Activated CD8-positive, alpha-beta memory T cell treated with anti-CD3 and anti-CD28 coated beads, Interleukin-2, amount 10 ng/mL, durations not matched to agents 7 days and 5 days (primary cell): ENCODE results near the gene PPP1R15B. TPM values are rescaled to one million over a fixed set of nuclear protein-coding genes. Genes with fewer than 3 reads are reported as not detected.

Experiments used
- ATAC-seq: fragments of 150-1000 bp; cut with Tn5 transposase; one replicate; pipeline ENCODE4 v1.10.0; 2021; ENCODE audit warnings: moderate library complexity
- CTCF ChIA-PET: fragments of 350-600 bp; sonication (Branson Sonifier 250); formaldehyde crosslinking; loops from one replicate; lab custom pipeline; 2021; ENCODE audit warnings: antibody characterized with exemption; lab: Charles Lee
- DNase-seq: peaks from one replicate; pipeline ENCODE4 v3.0.0-alpha.2; 2020
- H3K27ac Mint-ChIP-seq: one replicate; pipeline ENCODE4 v1.8.0; 2021; ENCODE audit warnings: mild to moderate bottlenecking, mixed read lengths
- H3K27me3 Mint-ChIP-seq: one replicate; pipeline ENCODE4 v1.8.0; 2021; ENCODE audit warnings: mixed read lengths
- H3K36me3 Mint-ChIP-seq: one replicate; pipeline ENCODE4 v1.8.0; 2021; ENCODE audit warnings: mild to moderate bottlenecking, mixed read lengths
- H3K4me1 Mint-ChIP-seq: one replicate; pipeline ENCODE4 v1.8.0; 2021; ENCODE audit warnings: mixed read lengths
- H3K4me3 Mint-ChIP-seq: one replicate; pipeline ENCODE4 v1.8.0; 2021; ENCODE audit warnings: mild to moderate bottlenecking, moderate library complexity, mixed read lengths
- H3K9me3 Mint-ChIP-seq: one replicate; pipeline ENCODE4 v1.8.0; 2022; ENCODE audit warnings: low read depth, mixed read lengths
- total RNA-seq, 2 experiments: library from RNA; stranded (reverse); gene quantifications; one replicate each; pipeline ENCODE4 v1.2.3, GENCODE V29; 2021

Gene PPP1R15B
- total RNA-seq, 2 experiments from 2014 or later = 75.5 to 81.7 TPM

GRCh38 chr1:204449678-204450280, 38.2 kb upstream of the PPP1R15B start:
- no peak for ATAC-seq
- Mint-ChIP-seq H3K4me1 (peaks cover 42% of the 10 kb centered on the region), H3K4me3 (no peak overlapping the region), H3K36me3 (peaks cover 9% of the 10 kb centered on the region), H3K27ac (no peak overlapping the region), H3K27me3 (no peaks in the 10 kb centered on the region), H3K9me3 (no peaks in the 10 kb centered on the region)
- CTCF ChIA-PET = interaction anchor here (0.9 to 27.6 kb wide), 8 partner anchors 8 to 358 kb away, joined by 3 to 918 read pairs (median 6); partner anchors contain the start of gene PIK3C2B
- no peak for DNase-seq

- Mint-ChIP-seq H3K27ac (no peak overlapping the region), H3K4me3 (no peak overlapping the region), H3K4me1 (peaks cover 43% of the 10 kb centered on the region), H3K36me3 (peaks cover 7% of the 10 kb centered on the region), H3K9me3 (no peaks in the 10 kb centered on the region), H3K27me3 (no peaks in the 10 kb centered on the region)
- no peak for DNase-seq
- CTCF ChIA-PET = interaction anchor here (0.7 to 27.6 kb wide), 9 partner anchors 8 to 358 kb away, joined by 3 to 918 read pairs (median 4); partner anchors contain the start of gene PIK3C2B
- ATAC-seq = no peak
Measured at GRCh38 chr1:204448991-204449677, 37.5 kb upstream of the PPP1R15B start.

- Mint-ChIP-seq H3K4me1 (peaks cover 47% of the 10 kb centered on the region), H3K27ac (no peak overlapping the region), H3K36me3 (peaks cover 8% of the 10 kb centered on the region), H3K27me3 (no peaks in the 10 kb centered on the region), H3K9me3 (no peaks in the 10 kb centered on the region), H3K4me3 (no peak overlapping the region)
- CTCF ChIA-PET = interaction anchor here (0.7 to 27.6 kb wide), 7 partner anchors 15 to 359 kb away, joined by 3 to 918 read pairs (median 7); partner anchors contain the start of gene PIK3C2B
- no peak for ATAC-seq
- no peak for DNase-seq
Measured at GRCh38 chr1:204448344-204448964, 36.8 kb upstream of the PPP1R15B start.

DNA sequence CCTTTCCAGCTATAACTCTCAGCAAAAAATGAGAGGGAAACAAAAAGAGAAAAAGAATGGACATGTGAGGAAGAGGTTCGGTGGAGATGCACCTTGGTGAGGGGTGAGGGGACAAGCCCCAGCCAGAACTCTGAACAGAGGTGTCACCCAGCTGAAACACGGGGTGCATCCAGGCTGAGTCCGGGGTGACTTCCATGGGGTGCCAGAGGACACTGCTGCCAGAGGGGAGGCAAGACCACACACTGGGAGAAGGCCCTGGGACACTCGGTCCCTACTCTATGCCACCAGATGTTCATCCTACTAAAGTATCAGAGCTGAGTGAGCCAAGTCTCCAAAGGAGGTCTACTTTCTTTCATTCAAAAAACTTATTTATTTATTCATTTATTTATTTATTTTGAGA, 36.1 kb upstream of the PPP1R15B start:
- Mint-ChIP-seq H3K27ac (no peak overlapping the region), H3K9me3 (no peaks in the 10 kb centered on the region), H3K36me3 (peaks cover 5% of the 10 kb centered on the region), H3K4me1 (peaks cover 40% of the 10 kb centered on the region), H3K4me3 (no peak overlapping the region), H3K27me3 (no peaks in the 10 kb centered on the region)
- DNase-seq (no peak), ATAC-seq (no peak)
- CTCF ChIA-PET = interaction anchor here (0.9 to 27.6 kb wide), 9 partner anchors 15 to 359 kb away, joined by 3 to 918 read pairs (median 8); partner anchors contain the start of gene PIK3C2B

DNA sequence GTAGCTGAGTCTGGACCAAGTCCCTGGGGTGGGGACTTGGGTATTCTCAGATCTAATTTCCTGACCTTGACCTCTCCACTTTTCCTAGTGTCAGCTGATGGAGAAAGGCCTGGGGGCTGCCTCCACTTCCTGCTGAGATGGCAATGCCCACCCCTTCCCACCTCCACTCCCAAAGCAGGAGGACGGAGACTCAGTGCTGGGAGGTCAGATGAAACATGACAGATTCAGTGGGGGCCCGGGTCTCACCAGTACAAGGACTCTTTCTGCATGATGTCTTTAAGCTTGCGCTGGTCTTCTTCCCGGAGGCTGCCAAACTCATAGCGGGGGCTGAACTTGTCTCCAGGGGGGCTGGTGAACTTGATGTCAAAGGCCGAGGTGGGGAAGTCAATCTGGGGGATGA, 35.6 kb upstream of the PPP1R15B start:
- Mint-ChIP-seq H3K27ac (no peak overlapping the region), H3K36me3 (peaks cover 5% of the 10 kb centered on the region), H3K4me3 (no peak overlapping the region), H3K9me3 (no peaks in the 10 kb centered on the region), H3K4me1 (peaks cover 38% of the 10 kb centered on the region), H3K27me3 (no peaks in the 10 kb centered on the region)
- ATAC-seq (no peak), DNase-seq (no peak)
- CTCF ChIA-PET = interaction anchor here (0.7 to 27.6 kb wide), 16 partner anchors 15 to 360 kb away, joined by 3 to 918 read pairs (median 7); partner anchors contain the start of gene PIK3C2B

DNA sequence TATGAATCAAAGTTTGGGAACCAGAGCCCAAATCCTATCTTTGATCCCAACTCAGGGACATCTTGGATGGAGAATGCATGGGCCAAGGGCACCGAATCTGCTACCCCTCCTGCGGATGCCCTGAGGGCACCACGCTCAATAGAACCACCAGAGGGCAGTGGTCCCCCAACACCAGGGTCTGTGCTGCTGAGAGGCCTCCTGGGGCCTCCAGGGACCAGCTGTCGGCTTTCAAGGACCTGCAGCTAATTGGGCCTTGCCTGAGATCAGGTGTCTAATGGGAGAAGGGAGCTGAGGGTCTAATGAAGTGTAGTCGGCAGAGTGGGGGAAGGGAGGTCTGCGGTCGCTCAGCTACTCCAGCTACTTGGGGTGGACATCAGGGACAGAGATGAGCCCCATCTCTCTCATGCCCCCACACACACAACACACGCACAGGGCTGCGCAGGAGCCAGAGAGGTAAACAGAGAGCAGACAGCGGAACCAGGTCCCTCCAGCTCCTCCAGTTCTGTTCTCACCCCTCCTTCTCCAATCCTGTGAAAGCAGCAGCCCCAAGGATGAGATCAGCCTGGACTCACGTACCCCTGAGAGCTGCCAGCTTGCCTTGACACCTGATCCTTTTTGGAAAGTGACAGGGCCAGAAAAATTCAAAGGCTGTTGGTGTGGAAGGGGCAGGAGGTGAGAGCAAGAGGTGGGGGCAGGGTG, 34.9 kb upstream of the PPP1R15B start:
- Mint-ChIP-seq H3K27ac (peak overlapping the region; percentile 74), H3K27me3 (no peaks in the 10 kb centered on the region), H3K4me1 (peaks cover 33% of the 10 kb centered on the region), H3K36me3 (peaks cover 8% of the 10 kb centered on the region), H3K9me3 (no peaks in the 10 kb centered on the region), H3K4me3 (no peak overlapping the region)
- CTCF ChIA-PET = interaction anchor here (0.7 to 27.6 kb wide), 22 partner anchors 14 to 361 kb away, joined by 3 to 918 read pairs (median 5); partner anchors contain the start of gene PIK3C2B
- peak; percentile 84 for DNase-seq
- ATAC-seq = peak; percentile 93

DNA sequence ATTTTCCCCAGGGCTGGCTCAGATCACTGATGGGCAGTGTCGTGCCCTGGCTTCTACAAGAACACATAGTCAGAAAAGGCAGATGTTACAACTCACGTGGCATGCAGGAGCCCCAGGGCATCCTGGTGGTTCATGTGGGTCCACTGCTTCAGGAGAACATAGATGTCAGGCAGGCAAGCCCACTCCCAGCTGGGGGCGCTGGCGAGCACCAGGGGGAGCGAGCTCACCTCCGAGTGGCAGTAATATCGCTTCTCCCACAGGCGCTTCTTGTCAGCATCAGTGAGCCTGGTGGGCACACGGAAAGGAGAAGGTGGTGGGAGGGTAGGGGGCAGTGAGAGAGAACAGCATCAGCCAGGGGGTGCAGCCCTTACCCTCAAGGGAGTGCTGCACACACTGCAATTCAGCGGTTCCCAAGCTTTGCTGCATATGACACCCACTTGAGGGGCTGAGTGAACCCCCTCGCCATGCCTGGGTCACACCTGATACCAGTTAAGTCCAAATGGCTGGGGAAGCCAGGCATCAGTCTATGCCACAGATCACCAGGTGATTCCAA, 34.3 kb upstream of the PPP1R15B start:
- no peaks in the 10 kb centered on the region for H3K9me3 Mint-ChIP-seq
- DNase-seq (peak; percentile 73), ATAC-seq (peak; percentile 46)
- H3K27ac Mint-ChIP-seq = no peak overlapping the region
- no peaks in the 10 kb centered on the region for H3K27me3 Mint-ChIP-seq
- peaks cover 8% of the 10 kb centered on the region for H3K36me3 Mint-ChIP-seq
- CTCF ChIA-PET = interaction anchor here (0.9 to 27.6 kb wide), 20 partner anchors 12 to 361 kb away, joined by 3 to 918 read pairs (median 5); partner anchors contain the start of gene PIK3C2B
- no peak overlapping the region for H3K4me3 Mint-ChIP-seq
- H3K4me1 Mint-ChIP-seq = peaks cover 32% of the 10 kb centered on the region

- CTCF ChIA-PET = interaction anchor here (0.6 to 27.6 kb wide), 4 partner anchors 12 to 363 kb away, joined by 3 to 918 read pairs (median 92); partner anchors contain the start of gene PIK3C2B
- H3K27ac Mint-ChIP-seq = peak overlapping the region; percentile 14
- H3K27me3 Mint-ChIP-seq = no peaks in the 10 kb centered on the region
- DNase-seq (no peak), ATAC-seq (peak; percentile 24)
- peaks cover 21% of the 10 kb centered on the region for H3K4me1 Mint-ChIP-seq
- no peak overlapping the region for H3K4me3 Mint-ChIP-seq
- H3K9me3 Mint-ChIP-seq = no peaks in the 10 kb centered on the region
- peaks cover 10% of the 10 kb centered on the region for H3K36me3 Mint-ChIP-seq
Measured at GRCh38 chr1:204443871-204444581, 32.4 kb upstream of the PPP1R15B start.

GRCh38 chr1:204443260-204443619, 31.6 kb upstream of the PPP1R15B start:
- H3K36me3 Mint-ChIP-seq = peaks cover 10% of the 10 kb centered on the region
- DNase-seq (no peak), ATAC-seq (no peak)
- H3K27ac Mint-ChIP-seq = no peak overlapping the region
- CTCF ChIA-PET = interaction anchor here (0.9 to 27.6 kb wide), 4 partner anchors 11 to 364 kb away, joined by 3 to 918 read pairs (median 92); partner anchors contain the start of gene PIK3C2B
- peaks cover 18% of the 10 kb centered on the region for H3K4me1 Mint-ChIP-seq
- no peaks in the 10 kb centered on the region for H3K27me3 Mint-ChIP-seq
- no peak overlapping the region for H3K4me3 Mint-ChIP-seq
- no peaks in the 10 kb centered on the region for H3K9me3 Mint-ChIP-seq

GRCh38 chr1:204442376-204443259, 31.0 kb upstream of the PPP1R15B start:
- H3K27ac Mint-ChIP-seq = no peak overlapping the region

GRCh38 chr1:204441558-204441957, 29.9 kb upstream of the PPP1R15B start:
- no peak for DNase-seq
- Mint-ChIP-seq H3K9me3 (no peaks in the 10 kb centered on the region), H3K27ac (no peak overlapping the region), H3K36me3 (peaks cover 11% of the 10 kb centered on the region), H3K4me1 (peaks cover 16% of the 10 kb centered on the region), H3K4me3 (no peak overlapping the region), H3K27me3 (no peaks in the 10 kb centered on the region)
- ATAC-seq = no peak
- CTCF ChIA-PET = interaction anchor here (1.5 to 27.6 kb wide), 4 partner anchors 8 to 365 kb away, joined by 3 to 918 read pairs (median 88); partner anchors contain the start of gene PIK3C2B

More at GRCh38 chr1:204442376-204443259, 31.0 kb upstream of the PPP1R15B start:
- Mint-ChIP-seq H3K4me3 (no peak overlapping the region), H3K9me3 (no peaks in the 10 kb centered on the region), H3K27me3 (no peaks in the 10 kb centered on the region), H3K4me1 (peaks cover 16% of the 10 kb centered on the region), H3K36me3 (peaks cover 10% of the 10 kb centered on the region)
- ATAC-seq (no peak), DNase-seq (no peak)
- CTCF ChIA-PET = interaction anchor here (0.9 to 27.6 kb wide), 4 partner anchors 10 to 364 kb away, joined by 3 to 918 read pairs (median 92); partner anchors contain the start of gene PIK3C2B
